ENCODE data around the gene TMEM135.
"Not testable (repeated sequence)": the region's sequence is repeated elsewhere in the genome, so short reads cannot be mapped to it uniquely, and the experiment has no call there.

DNA sequence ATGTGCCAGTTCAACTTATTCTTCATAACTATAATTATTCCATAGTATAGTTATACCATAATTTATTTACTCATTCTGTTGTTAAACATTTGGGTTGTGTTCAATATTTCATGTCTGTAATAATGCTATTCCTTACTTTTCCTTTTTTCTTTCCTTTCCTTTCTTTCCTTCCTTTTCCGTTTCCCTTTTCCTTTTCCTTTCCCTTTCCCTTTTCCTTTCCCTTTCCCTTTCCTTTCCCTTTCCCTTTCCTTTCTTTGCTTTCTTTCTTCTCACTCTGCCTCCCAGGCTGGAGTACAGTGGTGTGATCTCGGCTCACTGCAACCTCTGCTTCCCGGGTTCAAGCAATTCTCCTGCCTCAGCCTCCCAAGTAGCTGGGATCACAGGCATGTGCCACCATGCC lies 151.2 kb downstream of the TMEM135 start:
- TF ChIP-seq, protein P1, sequence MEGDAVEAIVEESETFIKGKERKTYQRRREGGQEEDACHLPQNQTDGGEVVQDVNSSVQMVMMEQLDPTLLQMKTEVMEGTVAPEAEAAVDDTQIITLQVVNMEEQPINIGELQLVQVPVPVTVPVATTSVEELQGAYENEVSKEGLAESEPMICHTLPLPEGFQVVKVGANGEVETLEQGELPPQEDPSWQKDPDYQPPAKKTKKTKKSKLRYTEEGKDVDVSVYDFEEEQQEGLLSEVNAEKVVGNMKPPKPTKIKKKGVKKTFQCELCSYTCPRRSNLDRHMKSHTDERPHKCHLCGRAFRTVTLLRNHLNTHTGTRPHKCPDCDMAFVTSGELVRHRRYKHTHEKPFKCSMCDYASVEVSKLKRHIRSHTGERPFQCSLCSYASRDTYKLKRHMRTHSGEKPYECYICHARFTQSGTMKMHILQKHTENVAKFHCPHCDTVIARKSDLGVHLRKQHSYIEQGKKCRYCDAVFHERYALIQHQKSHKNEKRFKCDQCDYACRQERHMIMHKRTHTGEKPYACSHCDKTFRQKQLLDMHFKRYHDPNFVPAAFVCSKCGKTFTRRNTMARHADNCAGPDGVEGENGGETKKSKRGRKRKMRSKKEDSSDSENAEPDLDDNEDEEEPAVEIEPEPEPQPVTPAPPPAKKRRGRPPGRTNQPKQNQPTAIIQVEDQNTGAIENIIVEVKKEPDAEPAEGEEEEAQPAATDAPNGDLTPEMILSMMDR (IDR thresholded peaks at IDR 0.05; ENCODE audit: low read depth, low read length, poor library complexity, severe bottlenecking) = not testable (repeated sequence)
- not testable (repeated sequence) for TF ChIP-seq EZH2phosphoT487 (IDR thresholded peaks at IDR 0.05; ENCODE audit: borderline replicate concordance, low read length)
